Ascending aorta (tissue), 2 donors: Measurements from ENCODE around the gene FSTL5. TPM values are rescaled to one million over a fixed set of nuclear protein-coding genes. Genes with fewer than 3 reads are reported as not detected.

Experiments
- DNase-seq, 2 donors: peaks; one replicate each; pipeline ENCODE4 v3.0.0-alpha.2; 2019; ENCODE audit warnings: low spot score in 2 of 2
- H3K27ac ChIP-seq, 2 donors: fragments of 200-600 bp; sonication (generic); one replicate each; pipeline ENCODE4 v1.5.1; 2016 to 2017; ENCODE audit warnings: mild to moderate bottlenecking in 1 of 2
- H3K27me3 ChIP-seq: fragments of 200-600 bp; sonication (generic); one replicate; pipeline ENCODE4 v1.5.1; 2017
- H3K36me3 ChIP-seq, 2 donors: fragments of 200-600 bp; sonication (generic); one replicate each; pipeline ENCODE4 v1.5.1; 2016
- H3K4me1 ChIP-seq, 2 donors: fragments of 200-600 bp; sonication (generic); one replicate each; pipeline ENCODE4 v1.5.1; 2016 to 2017; ENCODE audit warnings: mild to moderate bottlenecking in 1 of 2
- H3K4me3 ChIP-seq, 2 donors: fragments of 200-600 bp; sonication (generic); one replicate each; pipeline ENCODE4 v1.5.1; 2016 to 2017; ENCODE audit warnings: mild to moderate bottlenecking in 1 of 2
- H3K9me3 ChIP-seq, 2 donors: fragments of 200-600 bp; sonication (generic); one replicate each; pipeline ENCODE4 v1.5.1; 2016
- intact Hi-C: fragments of 100-400 bp; cut with DNase I; formaldehyde crosslinking; loops from one replicate; pipeline ENCODE4 v1.15.1; 2023
- total RNA-seq: library from RNA; depleted of rRNA; stranded (reverse); fragments of >200 nt; gene quantifications from one replicate; pipeline ENCODE4 v1.1.0, GENCODE V29; 2016
- TF ChIP-seq, protein P1 (sequence below), 3 experiments: fragments of 200-600 bp in 2 of 3; fragments of 450-650 bp in 1 of 3; sonication (generic) in 2 of 3; IDR thresholded peaks; one replicate each; pipeline ENCODE4 v1.5.1; 2016 to 2019; ENCODE audit warnings: antibody characterized with exemption in 3 of 3, mild to moderate bottlenecking in 1 of 3, moderate library complexity in 1 of 3

FSTL5 gene
- total RNA-seq, 1 donor from 2014 or later: not detected

DNA sequence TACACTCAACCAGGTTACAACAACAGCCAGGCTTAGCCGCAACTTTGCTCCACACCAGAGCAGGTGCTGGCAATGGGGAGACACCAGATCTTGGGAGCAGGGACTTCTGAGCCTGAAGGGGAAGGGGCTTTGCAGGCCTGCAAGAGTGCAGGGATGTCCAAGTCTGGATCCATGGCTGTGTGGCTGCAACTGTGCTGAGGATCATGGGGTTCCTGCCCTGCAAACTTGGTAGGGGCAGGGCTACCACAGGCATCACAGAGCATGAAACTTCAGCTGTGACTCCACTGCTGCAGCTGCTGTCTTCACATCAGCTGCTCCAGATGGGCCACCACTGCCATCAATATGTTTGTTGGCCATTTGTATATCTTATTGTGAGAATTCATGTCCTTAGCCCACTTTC is 340.4 kb downstream of the FSTL5 start:
- H3K9me3 ChIP-seq: no peaks in the 10 kb centered on the region
- TF ChIP-seq, protein P1, sequence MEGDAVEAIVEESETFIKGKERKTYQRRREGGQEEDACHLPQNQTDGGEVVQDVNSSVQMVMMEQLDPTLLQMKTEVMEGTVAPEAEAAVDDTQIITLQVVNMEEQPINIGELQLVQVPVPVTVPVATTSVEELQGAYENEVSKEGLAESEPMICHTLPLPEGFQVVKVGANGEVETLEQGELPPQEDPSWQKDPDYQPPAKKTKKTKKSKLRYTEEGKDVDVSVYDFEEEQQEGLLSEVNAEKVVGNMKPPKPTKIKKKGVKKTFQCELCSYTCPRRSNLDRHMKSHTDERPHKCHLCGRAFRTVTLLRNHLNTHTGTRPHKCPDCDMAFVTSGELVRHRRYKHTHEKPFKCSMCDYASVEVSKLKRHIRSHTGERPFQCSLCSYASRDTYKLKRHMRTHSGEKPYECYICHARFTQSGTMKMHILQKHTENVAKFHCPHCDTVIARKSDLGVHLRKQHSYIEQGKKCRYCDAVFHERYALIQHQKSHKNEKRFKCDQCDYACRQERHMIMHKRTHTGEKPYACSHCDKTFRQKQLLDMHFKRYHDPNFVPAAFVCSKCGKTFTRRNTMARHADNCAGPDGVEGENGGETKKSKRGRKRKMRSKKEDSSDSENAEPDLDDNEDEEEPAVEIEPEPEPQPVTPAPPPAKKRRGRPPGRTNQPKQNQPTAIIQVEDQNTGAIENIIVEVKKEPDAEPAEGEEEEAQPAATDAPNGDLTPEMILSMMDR (IDR thresholded peaks at IDR 0.05): no peak
- intact Hi-C loops: no loop called here
- H3K4me1 ChIP-seq: no peaks in the 10 kb centered on the region
- H3K27ac ChIP-seq: no peak overlapping the region
- no peaks in the 10 kb centered on the region for H3K27me3 ChIP-seq
- DNase-seq: no peak
- no peak overlapping the region for H3K4me3 ChIP-seq
- no peaks in the 10 kb centered on the region for H3K36me3 ChIP-seq

DNA sequence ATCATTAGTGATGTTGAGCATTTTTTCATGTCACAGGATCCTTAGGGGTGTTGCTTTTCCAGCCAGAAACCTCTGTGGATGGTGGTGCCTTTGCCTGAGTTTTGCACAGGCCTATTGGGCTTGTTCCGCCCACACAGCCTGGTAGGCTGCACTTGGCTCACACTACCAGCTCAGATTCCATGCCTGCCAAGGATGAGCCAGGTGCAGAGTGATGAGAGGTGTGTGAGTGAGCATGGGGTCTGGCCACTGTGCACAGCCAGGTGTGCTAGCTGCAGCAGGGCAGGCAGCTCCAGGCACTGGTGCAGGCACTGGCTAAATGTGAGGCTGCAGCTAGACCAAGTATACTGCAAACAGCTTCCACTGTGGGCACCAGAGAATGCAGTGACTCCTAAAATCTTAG is 341.6 kb downstream of the FSTL5 start:
- intact Hi-C loops: no loop called here
- DNase-seq: no peak

DNA sequence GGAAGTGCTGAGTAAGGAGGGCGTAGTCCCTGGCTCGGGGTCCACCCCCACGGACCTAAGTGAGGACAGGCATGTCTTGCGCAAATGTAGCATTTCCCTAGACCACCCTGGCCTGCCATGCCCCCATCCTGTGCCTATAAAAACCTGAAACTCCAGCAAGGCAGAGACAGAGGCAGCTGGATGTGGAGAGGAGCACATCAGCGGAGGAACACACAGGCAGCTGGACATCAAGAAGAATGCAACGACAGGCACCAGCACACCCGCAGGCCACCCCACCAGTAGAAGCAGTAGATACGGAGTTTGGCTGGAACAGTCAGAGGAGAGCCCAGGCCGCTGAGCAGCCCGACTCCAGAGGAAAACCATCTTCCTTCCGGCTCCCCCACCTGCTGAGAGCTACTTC is 345.9 kb downstream of the FSTL5 start:
- TF ChIP-seq, protein P1 (IDR thresholded peaks at IDR 0.05): no peak
- no peak for DNase-seq
- Histone ChIP-seq H3K36me3 (no peaks in the 10 kb centered on the region), H3K4me3 (no peak overlapping the region), H3K9me3 (no peaks in the 10 kb centered on the region), H3K4me1 (no peaks in the 10 kb centered on the region), H3K27me3 (no peaks in the 10 kb centered on the region), H3K27ac (no peak overlapping the region)
- intact Hi-C loops: no loop called here

More for the DNA sequence above, 341.6 kb downstream of the FSTL5 start:
- Histone ChIP-seq H3K4me1 (no peaks in the 10 kb centered on the region), H3K4me3 (no peak overlapping the region), H3K27ac (no peak overlapping the region), H3K36me3 (no peaks in the 10 kb centered on the region), H3K27me3 (no peaks in the 10 kb centered on the region), H3K9me3 (no peaks in the 10 kb centered on the region)
- TF ChIP-seq, protein P1 (IDR thresholded peaks at IDR 0.05): no peak

DNA sequence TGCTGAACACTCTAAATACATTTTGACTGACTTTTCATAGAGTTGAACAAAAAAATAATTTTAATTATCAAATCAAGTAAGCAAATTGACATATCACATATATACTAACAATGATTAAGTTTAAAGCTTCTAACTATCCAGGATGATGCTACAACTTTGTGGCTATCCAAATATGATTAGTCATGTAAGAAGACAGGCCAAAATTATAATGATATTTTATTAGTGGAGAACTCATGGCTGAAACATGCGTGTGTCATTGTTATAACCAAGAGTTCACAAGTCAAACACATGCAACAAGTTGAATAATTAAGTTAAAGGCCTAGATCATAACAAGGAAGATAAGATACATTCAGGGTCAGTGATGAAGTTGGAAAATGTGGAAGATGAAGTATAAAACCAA is 346.8 kb downstream of the FSTL5 start:
- DNase-seq: no peak
- H3K27ac ChIP-seq: no peak overlapping the region
- no peaks in the 10 kb centered on the region for H3K4me1 ChIP-seq
- no peaks in the 10 kb centered on the region for H3K9me3 ChIP-seq
- H3K27me3 ChIP-seq: no peaks in the 10 kb centered on the region
- H3K36me3 ChIP-seq: no peaks in the 10 kb centered on the region
- intact Hi-C loops: no loop called here
- no peak overlapping the region for H3K4me3 ChIP-seq
- TF ChIP-seq, protein P1 (IDR thresholded peaks at IDR 0.05): no peak

DNA sequence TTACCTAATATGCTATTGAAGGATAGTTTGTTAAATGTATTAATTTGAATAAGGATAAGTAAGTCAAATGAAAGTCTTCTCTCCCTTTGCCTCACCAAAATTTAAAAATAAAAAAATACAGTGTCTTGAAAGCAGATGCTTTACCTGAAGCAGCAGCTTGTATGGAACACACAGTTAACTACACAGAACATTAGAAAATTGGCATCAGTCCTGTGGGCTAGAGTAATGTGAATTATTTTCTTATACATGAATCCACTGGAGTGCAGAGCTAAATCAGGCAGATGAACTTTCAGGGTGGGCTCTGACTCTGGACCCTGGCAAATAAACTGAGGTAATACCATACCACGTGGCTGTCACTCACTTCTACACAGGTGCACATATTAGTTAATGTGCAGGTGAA is 348.0 kb downstream of the FSTL5 start:
- no peaks in the 10 kb centered on the region for H3K4me1 ChIP-seq
- no peak overlapping the region for H3K27ac ChIP-seq
- H3K36me3 ChIP-seq: no peaks in the 10 kb centered on the region
- H3K4me3 ChIP-seq: no peak overlapping the region
- no peak for DNase-seq
- H3K27me3 ChIP-seq: no peaks in the 10 kb centered on the region
- TF ChIP-seq, protein P1 (IDR thresholded peaks at IDR 0.05): no peak
- no peaks in the 10 kb centered on the region for H3K9me3 ChIP-seq
- intact Hi-C loops: no loop called here

DNA sequence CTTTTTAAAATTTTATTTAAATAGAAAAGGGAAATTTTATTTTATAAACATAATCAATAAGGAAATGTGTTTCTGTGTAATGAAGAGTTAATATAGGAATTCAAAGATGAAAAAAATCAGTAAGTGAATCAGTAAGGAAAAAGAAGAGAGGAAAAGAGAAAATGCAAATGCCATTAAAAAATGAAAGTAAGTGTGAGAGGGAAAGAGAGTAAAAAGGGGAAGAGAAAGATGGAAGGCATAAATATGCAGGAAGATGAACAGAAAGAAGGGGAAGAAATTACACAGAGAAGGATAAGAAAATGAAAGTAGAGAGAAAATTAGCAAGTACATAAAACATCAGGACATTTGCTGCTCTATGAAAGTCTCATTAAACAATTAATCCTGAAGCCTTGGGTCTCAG is 349.9 kb downstream of the FSTL5 start:
- no peaks in the 10 kb centered on the region for H3K4me1 ChIP-seq
- no peak for DNase-seq
- no peaks in the 10 kb centered on the region for H3K36me3 ChIP-seq
- H3K4me3 ChIP-seq: no peak overlapping the region
- TF ChIP-seq, protein P1 (IDR thresholded peaks at IDR 0.05): no peak
- H3K9me3 ChIP-seq: no peaks in the 10 kb centered on the region
- intact Hi-C loops: no loop called here
- no peaks in the 10 kb centered on the region for H3K27me3 ChIP-seq
- H3K27ac ChIP-seq: no peak overlapping the region
